VCaP (cell line): ENCODE data around the gene DEDD2.
A peak's percentile ranks its signal among the peaks of the same experiment; 100 is the strongest.

Source experiments
- H3K27ac ChIP-seq: fragments of 450-650 bp; 2 replicates; pipeline ENCODE4 v1.5.1; 2017
- TF ChIP-seq, protein P1 (sequence below): fragments of 450-650 bp; conservative IDR thresholded peaks from 2 replicates; pipeline ENCODE4 v1.5.1; 2017; ENCODE audit warnings: mild to moderate bottlenecking, moderate library complexity

Gene DEDD2

DNA sequence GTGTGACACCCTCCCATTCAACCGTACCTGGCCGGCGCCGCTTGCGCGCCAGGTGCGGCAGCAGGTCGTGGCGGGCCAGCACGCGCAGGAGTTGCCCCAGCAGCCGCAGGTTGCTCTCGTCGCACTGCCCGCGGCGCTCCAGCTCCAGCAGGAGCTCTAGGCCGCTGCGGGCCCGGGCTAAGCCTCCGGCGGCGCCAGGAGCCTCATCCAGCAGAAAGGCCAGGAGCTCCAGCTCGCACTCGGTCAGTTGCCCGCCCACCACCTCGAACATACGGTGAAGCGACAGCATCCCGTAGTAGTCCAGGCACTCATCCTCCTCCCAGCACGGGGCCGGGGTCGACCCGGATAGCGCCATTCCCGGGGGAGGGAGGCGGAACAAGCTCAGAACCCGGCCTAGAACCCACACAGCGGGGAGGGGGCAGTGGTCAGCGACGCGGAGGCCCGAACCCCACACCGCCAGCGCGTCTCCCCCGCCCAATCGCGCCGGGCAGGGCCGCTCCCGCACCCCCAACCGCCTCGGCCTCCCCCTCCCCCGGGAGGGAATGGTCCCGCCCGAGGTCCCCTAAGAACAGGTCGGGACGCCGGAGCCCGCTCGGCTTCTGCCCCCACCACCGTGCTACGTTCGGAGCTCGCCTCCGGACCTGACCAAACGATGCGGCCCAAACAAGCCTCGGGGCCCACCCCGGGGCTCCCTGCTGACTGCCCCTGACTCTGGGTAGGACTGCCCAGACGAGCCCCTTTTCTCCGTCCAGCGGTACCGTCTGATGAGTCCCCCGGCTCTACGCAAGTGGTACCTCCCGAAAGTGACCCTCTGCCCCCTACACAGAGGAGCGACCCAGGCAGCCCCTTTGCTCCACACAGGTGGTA lies 591 bp downstream of the DEDD2 start:
- TF ChIP-seq, protein P1, sequence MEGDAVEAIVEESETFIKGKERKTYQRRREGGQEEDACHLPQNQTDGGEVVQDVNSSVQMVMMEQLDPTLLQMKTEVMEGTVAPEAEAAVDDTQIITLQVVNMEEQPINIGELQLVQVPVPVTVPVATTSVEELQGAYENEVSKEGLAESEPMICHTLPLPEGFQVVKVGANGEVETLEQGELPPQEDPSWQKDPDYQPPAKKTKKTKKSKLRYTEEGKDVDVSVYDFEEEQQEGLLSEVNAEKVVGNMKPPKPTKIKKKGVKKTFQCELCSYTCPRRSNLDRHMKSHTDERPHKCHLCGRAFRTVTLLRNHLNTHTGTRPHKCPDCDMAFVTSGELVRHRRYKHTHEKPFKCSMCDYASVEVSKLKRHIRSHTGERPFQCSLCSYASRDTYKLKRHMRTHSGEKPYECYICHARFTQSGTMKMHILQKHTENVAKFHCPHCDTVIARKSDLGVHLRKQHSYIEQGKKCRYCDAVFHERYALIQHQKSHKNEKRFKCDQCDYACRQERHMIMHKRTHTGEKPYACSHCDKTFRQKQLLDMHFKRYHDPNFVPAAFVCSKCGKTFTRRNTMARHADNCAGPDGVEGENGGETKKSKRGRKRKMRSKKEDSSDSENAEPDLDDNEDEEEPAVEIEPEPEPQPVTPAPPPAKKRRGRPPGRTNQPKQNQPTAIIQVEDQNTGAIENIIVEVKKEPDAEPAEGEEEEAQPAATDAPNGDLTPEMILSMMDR: no peak
- H3K27ac ChIP-seq: peak overlapping the region; percentile 95

DNA sequence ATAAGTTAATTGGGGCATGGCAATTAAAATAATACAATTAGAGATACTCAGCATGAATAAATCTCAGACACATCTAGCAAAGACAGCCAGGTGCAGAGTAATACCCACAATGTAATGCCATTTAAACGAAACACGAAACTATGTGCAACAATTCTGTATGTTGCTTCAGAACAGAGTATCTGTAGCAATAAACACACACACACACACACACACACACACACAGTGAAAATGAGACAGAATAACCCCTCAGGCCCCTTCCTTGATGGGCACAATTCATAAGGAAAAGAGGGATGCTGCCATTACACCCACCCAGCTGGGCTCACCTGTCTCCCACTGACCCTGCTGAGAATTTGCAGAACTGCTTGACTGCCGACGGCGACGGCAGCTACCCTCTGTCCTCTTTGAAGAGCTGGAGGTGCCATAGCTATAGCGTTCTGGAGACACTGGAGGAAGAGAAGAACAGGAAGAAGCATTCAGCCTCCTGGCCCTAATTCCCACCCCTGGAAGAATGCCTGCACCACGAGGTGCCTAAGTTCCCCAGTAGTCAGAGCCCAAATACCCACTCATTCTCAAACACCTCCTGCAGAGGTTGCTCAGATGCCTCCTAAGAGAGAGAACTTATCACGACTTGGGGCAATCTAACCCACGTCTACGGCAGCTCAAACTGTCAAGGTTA lies 2.5 kb downstream of the DEDD2 start:
- peak overlapping the region; percentile 95; the same call in 1 of the 2 replicates for H3K27ac ChIP-seq
- TF ChIP-seq, protein P1: no peak

DNA sequence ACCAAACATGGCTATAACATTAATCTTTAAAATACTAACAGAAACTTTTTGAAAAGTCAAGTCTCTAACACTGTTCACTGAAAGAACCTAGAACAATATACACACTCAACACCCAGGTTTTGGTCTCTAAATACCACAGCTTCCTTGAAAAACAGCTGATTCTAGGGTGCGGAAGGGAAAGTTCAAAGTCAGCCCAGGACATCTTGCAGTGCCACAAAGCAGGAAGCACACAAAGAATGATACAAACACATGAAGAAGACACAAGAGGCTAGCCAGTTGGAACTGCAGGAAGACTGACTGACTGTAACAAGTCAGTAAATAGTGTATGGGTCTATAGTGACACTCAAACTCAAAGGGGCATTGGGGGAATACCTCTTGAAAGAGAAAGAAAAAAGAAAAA lies 4.6 kb downstream of the DEDD2 start:
- no peak overlapping the region; the same call in 1 of the 2 replicates for H3K27ac ChIP-seq
- TF ChIP-seq, protein P1: no peak

DNA sequence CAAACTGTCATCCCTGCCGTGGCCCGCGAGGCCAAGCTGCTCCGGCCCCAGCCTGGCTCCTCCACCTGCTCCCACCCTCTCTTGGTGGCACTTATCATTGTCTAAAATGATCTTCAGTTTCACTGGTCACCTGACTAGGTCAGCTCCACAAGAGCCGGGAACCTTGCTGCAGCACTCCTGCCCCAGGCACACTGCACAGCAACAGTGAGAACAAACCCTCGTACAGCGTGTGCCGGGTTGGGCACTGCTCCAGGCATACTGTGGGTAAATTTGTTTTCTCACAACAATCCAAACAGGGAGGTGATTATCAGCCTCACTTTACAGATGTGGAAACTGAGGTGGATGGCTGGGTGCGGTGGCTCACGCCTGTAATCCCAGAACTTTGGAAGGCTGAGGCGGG lies 8.9 kb downstream of the DEDD2 start:
- TF ChIP-seq, protein P1: no peak
- peak overlapping the region; percentile 29 for H3K27ac ChIP-seq

DNA sequence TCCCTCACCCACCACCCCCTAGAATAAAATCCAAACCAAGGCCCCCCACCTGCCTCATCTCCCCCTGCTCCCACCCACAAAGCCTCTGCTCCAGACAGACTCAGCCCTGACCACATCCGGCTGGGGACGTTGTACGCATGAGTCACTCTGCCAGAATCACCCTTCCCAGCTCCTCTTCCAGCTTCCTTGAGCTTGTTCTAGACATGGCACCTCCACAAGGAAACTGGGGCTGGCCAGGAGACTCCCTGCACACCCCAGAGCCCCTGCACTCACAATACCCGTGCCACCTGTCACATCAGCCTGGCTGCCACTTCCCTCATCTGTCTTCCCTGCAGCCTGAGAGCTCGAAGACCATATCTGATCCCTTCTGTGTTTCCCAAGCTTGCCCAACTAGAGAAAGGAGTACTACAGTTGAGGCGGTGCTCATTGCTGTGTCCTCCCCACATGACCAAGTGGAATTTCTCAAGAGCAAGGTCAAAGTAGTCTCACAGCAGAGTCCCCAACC lies 9.7 kb downstream of the DEDD2 start:
- no peak overlapping the region; the same call in 1 of the 2 replicates for H3K27ac ChIP-seq
- TF ChIP-seq, protein P1: no peak

DNA sequence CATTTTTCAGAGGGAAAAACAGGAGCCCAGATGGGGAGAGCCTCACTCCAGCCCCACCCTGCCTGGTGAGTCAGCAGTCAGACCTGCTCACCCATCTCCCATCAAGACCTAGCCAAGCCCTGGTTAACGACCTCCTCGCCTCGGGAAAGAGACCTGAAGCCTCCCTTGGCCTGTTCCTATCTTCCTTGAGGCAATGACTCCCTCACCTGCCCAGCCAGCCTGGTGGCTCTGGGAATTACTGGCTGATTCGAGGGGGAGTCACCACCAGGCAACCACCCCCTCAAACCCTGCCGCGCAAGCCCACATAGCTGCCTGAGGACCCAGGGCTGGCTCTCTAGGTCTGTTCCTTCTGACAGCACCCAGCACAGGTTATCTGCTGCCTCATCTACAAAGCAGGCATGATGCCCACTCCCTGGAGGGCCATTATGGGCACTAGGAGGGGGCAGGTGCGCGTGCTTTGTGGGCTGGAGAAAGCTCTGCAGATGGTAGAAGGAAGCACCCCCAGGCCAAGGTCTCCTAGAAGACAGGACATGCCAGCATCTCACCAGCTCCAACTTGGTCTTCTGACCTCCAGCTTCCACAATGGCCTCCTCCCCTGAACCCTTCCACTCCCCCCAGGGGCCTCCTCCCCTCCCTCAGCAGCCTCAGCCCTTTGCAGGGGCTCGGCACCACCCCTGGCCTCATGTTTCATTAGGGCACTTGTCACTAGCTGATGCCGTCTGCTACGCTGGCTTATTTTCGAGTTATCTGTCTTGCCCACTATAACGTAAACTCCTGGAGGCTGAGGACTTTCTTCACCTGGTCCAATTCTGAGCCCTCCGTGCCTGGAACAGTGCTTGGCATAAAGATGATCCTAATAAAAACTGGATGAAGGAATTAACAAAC lies 10.4 kb downstream of the DEDD2 start:
- no peak overlapping the region for H3K27ac ChIP-seq
- TF ChIP-seq, protein P1: no peak
